GM23338 (cell line): ENCODE data around the gene VARS2. TPM values are rescaled to one million over a fixed set of nuclear protein-coding genes. Genes with fewer than 3 reads are reported as not detected.

Source experiments
- ATAC-seq: fragments of 200-7000 bp; cut with Tn5 transposase; 3 replicates; pipeline ENCODE4 v1.9.1; 2020
- DNase-seq: peaks from one replicate; pipeline ENCODE4 v3.0.0-alpha.2; 2015; ENCODE audit warnings: low spot score
- H2AFZ ChIP-seq: fragments of 200-600 bp; sonication (generic); 2 replicates; pipeline ENCODE4 v1.8.0; 2016; ENCODE audit warnings: antibody characterized with exemption, mild to moderate bottlenecking, moderate library complexity
- H3F3A ChIP-seq: fragments of 200-600 bp; sonication (generic); replicated peaks from 2 replicates; pipeline ENCODE4 v1.8.0; 2017; ENCODE audit warnings: antibody characterized with exemption, mixed run types, low read depth
- H3K27ac ChIP-seq: fragments of 200-600 bp; sonication (generic); 2 replicates; pipeline ENCODE4 v1.6.1; 2016; ENCODE audit warnings: low read depth
- H3K27me3 ChIP-seq: fragments of 200-600 bp; sonication (generic); 2 replicates; pipeline ENCODE4 v1.8.0; 2016; ENCODE audit warnings: mild to moderate bottlenecking, mixed run types, moderate library complexity; ENCODE audit not compliant: insufficient read depth
- H3K36me3 ChIP-seq: fragments of 200-600 bp; sonication (generic); 2 replicates; pipeline ENCODE4 v1.8.0; 2016; ENCODE audit warnings: mild to moderate bottlenecking; ENCODE audit not compliant: insufficient read depth
- H3K4me1 ChIP-seq: fragments of 200-600 bp; sonication (generic); 2 replicates; pipeline ENCODE4 v1.8.0; 2016; ENCODE audit warnings: mild to moderate bottlenecking, moderate library complexity; ENCODE audit not compliant: insufficient read depth
- H3K4me2 ChIP-seq: fragments of 200-600 bp; sonication (generic); 2 replicates; pipeline ENCODE4 v1.7.1; 2017; ENCODE audit warnings: mixed run types
- H3K4me3 ChIP-seq: fragments of 200-600 bp; sonication (generic); 2 replicates; pipeline ENCODE4 v1.6.1; 2016; ENCODE audit warnings: mixed run types
- H3K79me2 ChIP-seq: fragments of 200-600 bp; sonication (generic); replicated peaks from 2 replicates; pipeline ENCODE4 v1.8.0; 2017; ENCODE audit warnings: mild to moderate bottlenecking; ENCODE audit not compliant: insufficient read depth
- H3K9me2 ChIP-seq: fragments of 200-600 bp; sonication (generic); 2 replicates; pipeline ENCODE4 v1.8.0; 2017; ENCODE audit not compliant: insufficient read depth
- H4K20me1 ChIP-seq: fragments of 200-600 bp; sonication (generic); replicated peaks from 2 replicates; pipeline ENCODE4 v1.8.0; 2017; ENCODE audit warnings: mild to moderate bottlenecking; ENCODE audit not compliant: insufficient read depth
- H3K27ac Mint-ChIP-seq: 2 replicates; pipeline ENCODE4 v1.8.0; 2020; ENCODE audit warnings: inconsistent platforms, mild to moderate bottlenecking, moderate library complexity, mixed read lengths
- H3K27me3 Mint-ChIP-seq: 3 replicates; pipeline ENCODE4 v1.8.0; 2022; ENCODE audit warnings: low read depth, mild to moderate bottlenecking, moderate library complexity, mixed read lengths, inconsistent platforms; ENCODE audit not compliant: insufficient read depth, poor library complexity
- H3K36me3 Mint-ChIP-seq: 3 replicates; pipeline ENCODE4 v1.8.0; 2021; ENCODE audit warnings: low read depth, mild to moderate bottlenecking, inconsistent platforms, moderate library complexity, mixed read lengths
- H3K4me1 Mint-ChIP-seq: 3 replicates; pipeline ENCODE4 v1.8.0; 2020; ENCODE audit warnings: mild to moderate bottlenecking, inconsistent platforms, mixed read lengths
- H3K4me3 Mint-ChIP-seq: 3 replicates; pipeline ENCODE4 v1.8.0; 2021; ENCODE audit warnings: moderate library complexity, mild to moderate bottlenecking, inconsistent platforms, mixed read lengths
- H3K9me3 Mint-ChIP-seq: 3 replicates; pipeline ENCODE4 v1.8.0; 2020; ENCODE audit warnings: moderate library complexity, mild to moderate bottlenecking, inconsistent platforms, mixed read lengths
- JUNB ChIP-seq: IDR thresholded peaks from one replicate; pipeline ENCODE4 v1.6.1; 2016; ENCODE audit warnings: antibody characterized with exemption; ENCODE audit not compliant: unreplicated experiment
- POLR2AphosphoS5 ChIP-seq: IDR thresholded peaks from 2 replicates; pipeline ENCODE4 v1.6.1; 2016; ENCODE audit warnings: antibody characterized with exemption, low read depth
- polyA plus RNA-seq: library from polyadenylated mRNA; unstranded; fragments of >200 nt; fragmentation: Nextera tagmentation; extraction: Ambion mirVana; gene quantifications from 2 replicates; pipeline ENCODE4 v1.2.1, GENCODE V29; 2016
- total RNA-seq: library from RNA; depleted of rRNA; stranded (reverse); fragments of >200 nt; shearing (Covaris generic); gene quantifications from 2 replicates; pipeline ENCODE4 v1.2.3, GENCODE V29; 2014
- TF ChIP-seq, protein P1 (sequence below): IDR thresholded peaks from 2 replicates; pipeline ENCODE4 v1.6.1; 2016; ENCODE audit warnings: antibody characterized with exemption
- TF ChIP-seq, protein P2 (sequence below): fragments of 250-450 bp; sonication (Bioruptor Pico); IDR thresholded peaks from 2 replicates; pipeline ENCODE4 v1.5.0; 2020; ENCODE audit warnings: mild to moderate bottlenecking, moderate library complexity
- TF ChIP-seq, protein P3 (sequence below): IDR thresholded peaks from one replicate; pipeline ENCODE4 v1.6.1; 2018; ENCODE audit warnings: antibody characterized with exemption; ENCODE audit not compliant: unreplicated experiment

VARS2 gene
- total and polyA plus RNA-seq, 2 experiments from 2014 or later: 13.7 to 36.4 TPM

DNA sequence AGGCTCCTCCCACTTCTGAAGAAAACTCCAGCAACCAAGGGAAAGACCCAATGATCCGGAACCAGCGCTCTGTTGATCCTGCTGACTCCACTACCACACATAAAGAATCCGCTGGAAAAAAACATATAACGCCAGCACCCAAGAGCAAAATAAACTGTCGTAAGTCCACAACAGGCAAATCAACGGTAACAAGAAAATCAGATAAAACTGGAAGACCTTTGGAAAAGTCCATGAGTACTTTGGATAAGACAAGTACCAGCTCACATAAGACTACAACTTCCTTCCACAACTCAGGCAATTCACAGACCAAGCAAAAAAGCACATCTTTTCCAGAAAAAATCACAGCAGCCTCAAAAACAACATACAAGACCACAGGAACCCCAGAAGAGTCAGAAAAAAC lies 34.8 kb downstream of the VARS2 start:
- Mint-ChIP-seq H3K9me3 (peaks cover 14% of the 10 kb centered on the region; the same call in 2 of the 3 replicates), H3K4me1 (peaks cover 8% of the 10 kb centered on the region), H3K36me3 (no peaks in the 10 kb centered on the region), H3K4me3 (no peak overlapping the region), H3K27me3 (peaks cover 8% of the 10 kb centered on the region), H3K27ac (no peak overlapping the region)
- Histone ChIP-seq H3K4me3 (no peak overlapping the region), H3K9me2 (0 out of 2 replicates have a peak, but pooled peaks cover 19% of the 10 kb centered on the region), H4K20me1 (no peaks in the 10 kb centered on the region), H2AFZ (no peak overlapping the region), H3K79me2 (no peaks in the 10 kb centered on the region), H3F3A (no peaks in the 10 kb centered on the region), H3K27ac (no peak overlapping the region), H3K4me2 (no peak overlapping the region), H3K4me1 (no peaks in the 10 kb centered on the region), H3K27me3 (peaks cover 3% of the 10 kb centered on the region; the same call in 1 of the 2 replicates), H3K36me3 (no peaks in the 10 kb centered on the region)
- DNase-seq (no peak), ATAC-seq (no peak)
- TF ChIP-seq JUNB (no peak), POLR2AphosphoS5 (no peak)
- TF ChIP-seq, protein P1, sequence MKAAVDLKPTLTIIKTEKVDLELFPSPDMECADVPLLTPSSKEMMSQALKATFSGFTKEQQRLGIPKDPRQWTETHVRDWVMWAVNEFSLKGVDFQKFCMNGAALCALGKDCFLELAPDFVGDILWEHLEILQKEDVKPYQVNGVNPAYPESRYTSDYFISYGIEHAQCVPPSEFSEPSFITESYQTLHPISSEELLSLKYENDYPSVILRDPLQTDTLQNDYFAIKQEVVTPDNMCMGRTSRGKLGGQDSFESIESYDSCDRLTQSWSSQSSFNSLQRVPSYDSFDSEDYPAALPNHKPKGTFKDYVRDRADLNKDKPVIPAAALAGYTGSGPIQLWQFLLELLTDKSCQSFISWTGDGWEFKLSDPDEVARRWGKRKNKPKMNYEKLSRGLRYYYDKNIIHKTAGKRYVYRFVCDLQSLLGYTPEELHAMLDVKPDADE: no peak
- TF ChIP-seq, protein P2, sequence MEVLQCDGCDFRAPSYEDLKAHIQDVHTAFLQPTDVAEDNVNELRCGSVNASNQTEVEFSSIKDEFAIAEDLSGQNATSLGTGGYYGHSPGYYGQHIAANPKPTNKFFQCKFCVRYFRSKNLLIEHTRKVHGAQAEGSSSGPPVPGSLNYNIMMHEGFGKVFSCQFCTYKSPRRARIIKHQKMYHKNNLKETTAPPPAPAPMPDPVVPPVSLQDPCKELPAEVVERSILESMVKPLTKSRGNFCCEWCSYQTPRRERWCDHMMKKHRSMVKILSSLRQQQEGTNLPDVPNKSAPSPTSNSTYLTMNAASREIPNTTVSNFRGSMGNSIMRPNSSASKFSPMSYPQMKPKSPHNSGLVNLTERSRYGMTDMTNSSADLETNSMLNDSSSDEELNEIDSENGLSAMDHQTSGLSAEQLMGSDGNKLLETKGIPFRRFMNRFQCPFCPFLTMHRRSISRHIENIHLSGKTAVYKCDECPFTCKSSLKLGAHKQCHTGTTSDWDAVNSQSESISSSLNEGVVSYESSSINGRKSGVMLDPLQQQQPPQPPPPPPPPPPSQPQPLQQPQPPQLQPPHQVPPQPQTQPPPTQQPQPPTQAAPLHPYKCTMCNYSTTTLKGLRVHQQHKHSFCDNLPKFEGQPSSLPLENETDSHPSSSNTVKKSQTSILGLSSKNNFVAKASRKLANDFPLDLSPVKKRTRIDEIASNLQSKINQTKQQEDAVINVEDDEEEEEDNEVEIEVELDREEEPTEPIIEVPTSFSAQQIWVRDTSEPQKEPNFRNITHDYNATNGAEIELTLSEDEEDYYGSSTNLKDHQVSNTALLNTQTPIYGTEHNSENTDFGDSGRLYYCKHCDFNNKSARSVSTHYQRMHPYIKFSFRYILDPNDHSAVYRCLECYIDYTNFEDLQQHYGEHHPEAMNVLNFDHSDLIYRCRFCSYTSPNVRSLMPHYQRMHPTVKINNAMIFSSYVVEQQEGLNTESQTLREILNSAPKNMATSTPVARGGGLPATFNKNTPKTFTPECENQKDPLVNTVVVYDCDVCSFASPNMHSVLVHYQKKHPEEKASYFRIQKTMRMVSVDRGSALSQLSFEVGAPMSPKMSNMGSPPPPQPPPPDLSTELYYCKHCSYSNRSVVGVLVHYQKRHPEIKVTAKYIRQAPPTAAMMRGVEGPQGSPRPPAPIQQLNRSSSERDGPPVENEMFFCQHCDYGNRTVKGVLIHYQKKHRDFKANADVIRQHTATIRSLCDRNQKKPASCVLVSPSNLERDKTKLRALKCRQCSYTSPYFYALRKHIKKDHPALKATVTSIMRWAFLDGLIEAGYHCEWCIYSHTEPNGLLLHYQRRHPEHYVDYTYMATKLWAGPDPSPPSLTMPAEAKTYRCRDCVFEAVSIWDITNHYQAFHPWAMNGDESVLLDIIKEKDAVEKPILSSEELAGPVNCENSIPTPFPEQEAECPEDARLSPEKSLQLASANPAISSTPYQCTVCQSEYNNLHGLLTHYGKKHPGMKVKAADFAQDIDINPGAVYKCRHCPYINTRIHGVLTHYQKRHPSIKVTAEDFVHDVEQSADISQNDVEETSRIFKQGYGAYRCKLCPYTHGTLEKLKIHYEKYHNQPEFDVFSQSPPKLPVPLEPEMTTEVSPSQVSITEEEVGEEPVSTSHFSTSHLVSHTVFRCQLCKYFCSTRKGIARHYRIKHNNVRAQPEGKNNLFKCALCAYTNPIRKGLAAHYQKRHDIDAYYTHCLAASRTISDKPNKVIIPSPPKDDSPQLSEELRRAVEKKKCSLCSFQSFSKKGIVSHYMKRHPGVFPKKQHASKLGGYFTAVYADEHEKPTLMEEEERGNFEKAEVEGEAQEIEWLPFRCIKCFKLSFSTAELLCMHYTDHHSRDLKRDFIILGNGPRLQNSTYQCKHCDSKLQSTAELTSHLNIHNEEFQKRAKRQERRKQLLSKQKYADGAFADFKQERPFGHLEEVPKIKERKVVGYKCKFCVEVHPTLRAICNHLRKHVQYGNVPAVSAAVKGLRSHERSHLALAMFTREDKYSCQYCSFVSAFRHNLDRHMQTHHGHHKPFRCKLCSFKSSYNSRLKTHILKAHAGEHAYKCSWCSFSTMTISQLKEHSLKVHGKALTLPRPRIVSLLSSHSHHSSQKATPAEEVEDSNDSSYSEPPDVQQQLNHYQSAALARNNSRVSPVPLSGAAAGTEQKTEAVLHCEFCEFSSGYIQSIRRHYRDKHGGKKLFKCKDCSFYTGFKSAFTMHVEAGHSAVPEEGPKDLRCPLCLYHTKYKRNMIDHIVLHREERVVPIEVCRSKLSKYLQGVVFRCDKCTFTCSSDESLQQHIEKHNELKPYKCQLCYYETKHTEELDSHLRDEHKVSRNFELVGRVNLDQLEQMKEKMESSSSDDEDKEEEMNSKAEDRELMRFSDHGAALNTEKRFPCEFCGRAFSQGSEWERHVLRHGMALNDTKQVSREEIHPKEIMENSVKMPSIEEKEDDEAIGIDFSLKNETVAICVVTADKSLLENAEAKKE: no peak
- TF ChIP-seq, protein P3, sequence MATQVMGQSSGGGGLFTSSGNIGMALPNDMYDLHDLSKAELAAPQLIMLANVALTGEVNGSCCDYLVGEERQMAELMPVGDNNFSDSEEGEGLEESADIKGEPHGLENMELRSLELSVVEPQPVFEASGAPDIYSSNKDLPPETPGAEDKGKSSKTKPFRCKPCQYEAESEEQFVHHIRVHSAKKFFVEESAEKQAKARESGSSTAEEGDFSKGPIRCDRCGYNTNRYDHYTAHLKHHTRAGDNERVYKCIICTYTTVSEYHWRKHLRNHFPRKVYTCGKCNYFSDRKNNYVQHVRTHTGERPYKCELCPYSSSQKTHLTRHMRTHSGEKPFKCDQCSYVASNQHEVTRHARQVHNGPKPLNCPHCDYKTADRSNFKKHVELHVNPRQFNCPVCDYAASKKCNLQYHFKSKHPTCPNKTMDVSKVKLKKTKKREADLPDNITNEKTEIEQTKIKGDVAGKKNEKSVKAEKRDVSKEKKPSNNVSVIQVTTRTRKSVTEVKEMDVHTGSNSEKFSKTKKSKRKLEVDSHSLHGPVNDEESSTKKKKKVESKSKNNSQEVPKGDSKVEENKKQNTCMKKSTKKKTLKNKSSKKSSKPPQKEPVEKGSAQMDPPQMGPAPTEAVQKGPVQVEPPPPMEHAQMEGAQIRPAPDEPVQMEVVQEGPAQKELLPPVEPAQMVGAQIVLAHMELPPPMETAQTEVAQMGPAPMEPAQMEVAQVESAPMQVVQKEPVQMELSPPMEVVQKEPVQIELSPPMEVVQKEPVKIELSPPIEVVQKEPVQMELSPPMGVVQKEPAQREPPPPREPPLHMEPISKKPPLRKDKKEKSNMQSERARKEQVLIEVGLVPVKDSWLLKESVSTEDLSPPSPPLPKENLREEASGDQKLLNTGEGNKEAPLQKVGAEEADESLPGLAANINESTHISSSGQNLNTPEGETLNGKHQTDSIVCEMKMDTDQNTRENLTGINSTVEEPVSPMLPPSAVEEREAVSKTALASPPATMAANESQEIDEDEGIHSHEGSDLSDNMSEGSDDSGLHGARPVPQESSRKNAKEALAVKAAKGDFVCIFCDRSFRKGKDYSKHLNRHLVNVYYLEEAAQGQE: no peak
